GM10266 (cell line): ENCODE results near the gene RAD50.

Experiments
- DNase-seq: peaks from one replicate; pipeline ENCODE4 v3.0.0; 2012; ENCODE audit errors: extremely low spot score
- CTCF ChIP-seq: IDR thresholded peaks from 2 replicates; pipeline ENCODE4 v1.5.1; 2012; ENCODE audit warnings: mild to moderate bottlenecking, low read depth; ENCODE audit not compliant: control insufficient read depth, insufficient read depth; ENCODE audit errors: missing control alignments

Gene RAD50

GRCh38 chr5:132674671-132675506 is 118.1 kb downstream of the RAD50 start:
- peak; percentile 75 for DNase-seq
- no peak for TF ChIP-seq CTCF

DNA sequence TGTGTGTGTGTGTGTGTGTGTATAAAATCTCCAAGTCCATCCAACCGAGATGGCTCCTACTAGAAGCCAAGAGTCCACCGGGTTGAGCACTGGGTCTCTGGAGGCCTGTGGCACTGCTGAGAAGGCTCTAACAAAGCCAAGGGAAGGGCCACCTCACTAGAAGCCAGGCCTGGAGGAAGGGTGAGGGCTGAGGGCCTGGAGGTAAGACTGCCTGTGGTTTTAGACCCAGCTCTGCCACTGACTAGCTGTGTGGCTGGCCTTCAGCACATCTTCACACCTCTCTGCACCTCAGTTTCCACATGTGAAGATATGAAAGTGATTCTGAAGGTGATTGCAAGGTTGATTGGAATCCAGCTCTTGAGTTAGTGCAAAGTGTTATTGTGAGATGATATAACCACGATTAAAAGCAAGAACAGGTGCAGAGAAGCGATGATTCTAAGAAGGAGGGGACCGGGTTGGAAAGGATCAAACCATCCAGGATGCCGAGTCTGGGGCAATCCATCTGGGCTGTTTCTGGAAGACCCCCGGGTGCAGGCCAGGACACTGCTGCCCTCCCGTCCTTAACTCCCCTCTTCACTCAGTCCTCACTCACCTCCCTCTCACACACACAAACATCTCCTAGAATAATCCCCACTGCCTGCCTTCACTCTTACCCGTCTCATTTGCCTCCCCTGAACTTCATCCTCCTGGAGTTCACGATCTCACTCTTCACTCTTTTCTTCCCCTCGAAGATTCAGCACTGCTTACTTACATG is 119.3 kb downstream of the RAD50 start:
- no peak for DNase-seq
- no peak for TF ChIP-seq CTCF

DNA sequence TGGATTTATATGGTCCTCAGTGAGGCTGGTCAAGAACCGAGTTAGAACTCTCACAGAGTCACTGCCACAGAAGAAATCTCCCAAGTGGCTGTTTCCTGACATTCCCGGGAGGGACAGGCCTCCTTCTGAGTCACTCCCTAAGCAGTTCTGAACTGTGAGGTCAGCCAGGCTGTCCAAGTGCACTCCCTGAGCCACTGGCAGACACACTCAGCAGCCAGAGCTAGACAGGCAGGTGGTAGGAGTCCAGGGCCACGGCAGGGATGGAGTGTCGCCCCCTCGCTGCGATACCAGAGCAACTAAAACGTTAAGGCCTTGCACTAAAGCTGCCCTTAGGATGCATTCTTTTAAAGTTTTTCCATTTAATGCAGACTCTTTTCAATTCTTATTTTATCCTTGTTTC is 120.4 kb downstream of the RAD50 start:
- DNase-seq: no peak
- no peak for TF ChIP-seq CTCF

GRCh38 chr5:132677682-132678400 is 121.1 kb downstream of the RAD50 start:
- TF ChIP-seq CTCF: no peak

DNA sequence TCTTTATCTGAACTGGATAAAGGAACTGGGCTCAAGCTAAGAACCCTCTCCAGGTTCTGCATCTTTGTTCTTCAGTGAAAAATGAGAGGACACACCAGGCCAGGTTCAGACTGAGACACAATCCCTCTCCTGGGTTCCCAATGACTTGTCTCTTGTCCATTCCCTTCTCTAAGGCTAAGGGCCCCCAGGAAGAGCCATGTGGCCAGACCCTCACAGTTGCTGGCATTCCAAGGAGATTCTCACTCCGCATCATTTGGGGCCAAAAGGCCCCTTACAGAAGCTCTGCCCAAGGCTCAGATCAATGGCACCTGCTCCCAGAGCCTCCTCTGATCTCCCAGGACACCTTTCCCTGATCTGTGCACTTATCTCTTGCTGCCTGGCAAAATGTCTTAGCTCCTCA is 122.0 kb downstream of the RAD50 start:
- no peak for DNase-seq
- no peak for TF ChIP-seq CTCF

More at GRCh38 chr5:132677682-132678400, 121.1 kb downstream of the RAD50 start:
- no peak for DNase-seq

DNA sequence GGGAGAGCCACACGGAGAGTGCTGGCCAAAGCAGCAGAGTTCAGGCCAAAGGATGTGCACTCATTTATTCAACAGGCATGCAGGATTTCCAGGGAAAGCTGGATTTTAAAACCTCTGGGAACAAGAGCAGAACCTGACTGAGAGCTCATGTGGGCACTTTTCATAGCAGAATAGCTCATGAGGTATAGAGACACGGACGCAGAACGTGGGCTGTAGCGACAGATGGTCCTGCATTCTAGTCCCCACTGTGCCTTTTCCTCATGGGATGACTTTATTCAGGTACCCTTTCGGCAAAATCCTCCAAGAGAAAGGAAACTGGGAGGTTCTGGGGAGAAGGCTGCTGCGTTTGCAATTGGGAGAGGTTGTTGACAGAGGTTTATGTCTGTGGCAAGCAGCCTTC is 122.4 kb downstream of the RAD50 start:
- no peak for TF ChIP-seq CTCF
- no peak for DNase-seq
